ENCODE results near the gene NPHP4. TPM values are rescaled to one million over a fixed set of nuclear protein-coding genes. Genes with fewer than 3 reads are reported as not detected.

NPHP4 gene
- total RNA-seq, 2 experiments from 2014 or later, result 18.1 to 19.1 TPM

- Mint-ChIP-seq H3K27me3 (peaks cover 2% of the 10 kb centered on the region), H3K4me1 (no peaks in the 10 kb centered on the region), H3K4me3 (no peak overlapping the region), H3K27ac (no peak overlapping the region), H3K9me3 (peaks cover 4% of the 10 kb centered on the region), H3K36me3 (ENCODE audit: low read depth) (no peaks in the 10 kb centered on the region)
- CTCF ChIA-PET, result no interaction called here
- no peak for DNase-seq
- POLR2A ChIA-PET, result no interaction called here
Measured at GRCh38 chr1:5827516-5827915, 164.7 kb downstream of the NPHP4 start.

GRCh38 chr1:5826601-5827000 is 165.6 kb downstream of the NPHP4 start:
- Mint-ChIP-seq H3K36me3 (ENCODE audit: low read depth) (no peaks in the 10 kb centered on the region), H3K9me3 (peaks cover 4% of the 10 kb centered on the region), H3K4me1 (no peaks in the 10 kb centered on the region), H3K27me3 (peaks cover 2% of the 10 kb centered on the region), H3K4me3 (no peak overlapping the region), H3K27ac (no peak overlapping the region)
- ChIA-PET POLR2A (no interaction called here), CTCF (no interaction called here)
- no peak for DNase-seq

- H3K27me3 Mint-ChIP-seq, result peaks cover 2% of the 10 kb centered on the region
- no peak overlapping the region for H3K4me3 Mint-ChIP-seq
- no peaks in the 10 kb centered on the region for H3K4me1 Mint-ChIP-seq
- H3K36me3 Mint-ChIP-seq (ENCODE audit: low read depth), result no peaks in the 10 kb centered on the region
- POLR2A ChIA-PET, result no interaction called here
- no peaks in the 10 kb centered on the region for H3K9me3 Mint-ChIP-seq
- CTCF ChIA-PET, result no interaction called here
- no peak for DNase-seq
- no peak overlapping the region for H3K27ac Mint-ChIP-seq
Measured at GRCh38 chr1:5822726-5823125, 169.5 kb downstream of the NPHP4 start.

- H3K9me3 Mint-ChIP-seq, result no peaks in the 10 kb centered on the region
- H3K4me3 Mint-ChIP-seq, result no peak overlapping the region
- DNase-seq, result no peak
- peaks cover 2% of the 10 kb centered on the region for H3K27me3 Mint-ChIP-seq
- ChIA-PET CTCF (no interaction called here), POLR2A (no interaction called here)
- no peaks in the 10 kb centered on the region for H3K36me3 Mint-ChIP-seq (ENCODE audit: low read depth)
- no peak overlapping the region for H3K27ac Mint-ChIP-seq
- no peaks in the 10 kb centered on the region for H3K4me1 Mint-ChIP-seq
Measured at GRCh38 chr1:5822266-5822665, 170.0 kb downstream of the NPHP4 start.

- ChIA-PET CTCF (no interaction called here), POLR2A (no interaction called here)
- peaks cover 2% of the 10 kb centered on the region for H3K27me3 Mint-ChIP-seq
- no peak overlapping the region for H3K27ac Mint-ChIP-seq
- H3K36me3 Mint-ChIP-seq (ENCODE audit: low read depth), result no peaks in the 10 kb centered on the region
- no peaks in the 10 kb centered on the region for H3K9me3 Mint-ChIP-seq
- H3K4me1 Mint-ChIP-seq, result no peaks in the 10 kb centered on the region
- no peak for DNase-seq
- H3K4me3 Mint-ChIP-seq, result no peak overlapping the region
Measured at GRCh38 chr1:5821540-5822176, 170.6 kb downstream of the NPHP4 start.

- CTCF ChIA-PET, result no interaction called here
- H3K4me3 Mint-ChIP-seq, result no peak overlapping the region
Measured at GRCh38 chr1:5820026-5820421, 172.2 kb downstream of the NPHP4 start.

GRCh38 chr1:5819391-5820025 is 172.7 kb downstream of the NPHP4 start:
- no peaks in the 10 kb centered on the region for H3K36me3 Mint-ChIP-seq (ENCODE audit: low read depth)
- POLR2A ChIA-PET, result no interaction called here

More at GRCh38 chr1:5820026-5820421, 172.2 kb downstream of the NPHP4 start:
- Mint-ChIP-seq H3K27me3 (no peaks in the 10 kb centered on the region), H3K9me3 (no peaks in the 10 kb centered on the region), H3K4me1 (no peaks in the 10 kb centered on the region), H3K27ac (no peak overlapping the region), H3K36me3 (ENCODE audit: low read depth) (no peaks in the 10 kb centered on the region)
- POLR2A ChIA-PET, result no interaction called here
- DNase-seq, result no peak

GRCh38 chr1:5818755-5819154 is 173.5 kb downstream of the NPHP4 start:
- POLR2A ChIA-PET, result no interaction called here
- no peak overlapping the region for H3K4me3 Mint-ChIP-seq
- CTCF ChIA-PET, result no interaction called here
- no peaks in the 10 kb centered on the region for H3K9me3 Mint-ChIP-seq
- no peaks in the 10 kb centered on the region for H3K27me3 Mint-ChIP-seq
- no peaks in the 10 kb centered on the region for H3K4me1 Mint-ChIP-seq
- no peak for DNase-seq
- H3K36me3 Mint-ChIP-seq (ENCODE audit: low read depth), result no peaks in the 10 kb centered on the region
- no peak overlapping the region for H3K27ac Mint-ChIP-seq

More at GRCh38 chr1:5819391-5820025, 172.7 kb downstream of the NPHP4 start:
- Mint-ChIP-seq H3K27me3 (no peaks in the 10 kb centered on the region), H3K4me1 (no peaks in the 10 kb centered on the region), H3K27ac (no peak overlapping the region), H3K4me3 (no peak overlapping the region), H3K9me3 (no peaks in the 10 kb centered on the region)
- CTCF ChIA-PET, result no interaction called here
- no peak for DNase-seq

- H3K4me1 Mint-ChIP-seq, result no peaks in the 10 kb centered on the region
- ChIA-PET POLR2A (no interaction called here), CTCF (no interaction called here)
- peaks cover 1% of the 10 kb centered on the region for H3K27me3 Mint-ChIP-seq
- H3K9me3 Mint-ChIP-seq, result no peaks in the 10 kb centered on the region
- no peak overlapping the region for H3K4me3 Mint-ChIP-seq
- no peaks in the 10 kb centered on the region for H3K36me3 Mint-ChIP-seq (ENCODE audit: low read depth)
- DNase-seq, result no peak
- H3K27ac Mint-ChIP-seq, result no peak overlapping the region
Measured at GRCh38 chr1:5815716-5816115, 176.5 kb downstream of the NPHP4 start.

GRCh38 chr1:5815211-5815610 is 177.0 kb downstream of the NPHP4 start:
- Mint-ChIP-seq H3K4me3 (no peak overlapping the region), H3K4me1 (no peaks in the 10 kb centered on the region), H3K9me3 (no peaks in the 10 kb centered on the region), H3K36me3 (ENCODE audit: low read depth) (no peaks in the 10 kb centered on the region), H3K27me3 (peaks cover 1% of the 10 kb centered on the region), H3K27ac (no peak overlapping the region)
- no peak for DNase-seq
- ChIA-PET CTCF (no interaction called here), POLR2A (no interaction called here)

GRCh38 chr1:5814046-5814619 is 178.1 kb downstream of the NPHP4 start:
- H3K4me1 Mint-ChIP-seq, result no peaks in the 10 kb centered on the region
- CTCF ChIA-PET, result no interaction called here
- no peak for DNase-seq
- H3K27me3 Mint-ChIP-seq, result peaks cover 1% of the 10 kb centered on the region
- H3K36me3 Mint-ChIP-seq (ENCODE audit: low read depth), result no peaks in the 10 kb centered on the region
- no peaks in the 10 kb centered on the region for H3K9me3 Mint-ChIP-seq
- POLR2A ChIA-PET, result no interaction called here
- H3K27ac Mint-ChIP-seq, result no peak overlapping the region
- H3K4me3 Mint-ChIP-seq, result no peak overlapping the region

GRCh38 chr1:5813480-5813879 is 178.7 kb downstream of the NPHP4 start:
- Mint-ChIP-seq H3K36me3 (ENCODE audit: low read depth) (no peaks in the 10 kb centered on the region), H3K27me3 (peaks cover 1% of the 10 kb centered on the region), H3K4me3 (no peak overlapping the region), H3K4me1 (no peaks in the 10 kb centered on the region), H3K9me3 (no peaks in the 10 kb centered on the region), H3K27ac (no peak overlapping the region)
- DNase-seq, result no peak
- CTCF ChIA-PET, result no interaction called here
- POLR2A ChIA-PET, result no interaction called here

All from activated CD4-positive, alpha-beta memory T cell treated with anti-CD3 and anti-CD28 coated beads, Interleukin-2, amount 10 ng/mL, durations not matched to agents 7 days and 5 days (primary cell).